Measurements from ENCODE around the gene RASSF5. TPM values are rescaled to one million over a fixed set of nuclear protein-coding genes. Genes with fewer than 3 reads are reported as not detected.

RASSF5 gene
- total and polyA plus RNA-seq, 2 of the 13 experiments (the other 11 are each of a cell fraction or from before 2014, with no cell fraction given) = 0.18 to 0.40 TPM

DNA sequence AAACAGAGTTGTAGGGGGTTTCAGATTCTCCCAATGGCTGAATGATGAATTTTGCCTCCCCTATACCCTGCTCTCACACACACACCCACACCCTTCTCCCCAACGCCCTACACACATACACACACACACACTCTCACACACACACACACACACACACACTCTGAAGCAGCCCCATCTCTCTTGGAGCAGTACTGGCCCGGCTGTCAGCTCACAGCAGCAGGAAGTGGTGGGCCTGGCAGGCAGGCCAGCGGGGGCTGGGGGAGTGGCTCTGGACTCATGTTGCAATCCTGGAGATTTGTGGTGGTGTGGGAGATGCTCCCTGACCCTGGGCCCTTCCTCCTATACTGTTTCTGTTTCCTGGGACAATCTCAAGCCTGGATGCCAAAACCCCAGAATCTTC, 34.9 kb upstream of the RASSF5 start (continued):
- TF ChIP-seq ZNF337 (CRISPR knock-in tag; IDR thresholded peaks at IDR 0.05; ENCODE audit: borderline replicate concordance, low read depth) (no peak), SAP130 (CRISPR knock-in tag; IDR thresholded peaks at IDR 0.05; ENCODE audit: low read depth) (peak; percentile 64), IKZF1 (IDR thresholded peaks at IDR 0.05) (no peak), ZBTB8A (CRISPR knock-in tag; IDR thresholded peaks at IDR 0.05; ENCODE audit: borderline replicate concordance, low read depth) (no peak), IRX3 (CRISPR knock-in tag; IDR thresholded peaks at IDR 0.05; ENCODE audit: borderline replicate concordance, low read depth) (no peak), LCORL (IDR thresholded peaks at IDR 0.05) (no peak), LCORL (CRISPR knock-in tag; IDR thresholded peaks at IDR 0.05) (peak; percentile 24; the same call in 1 of the 2 replicates), SKI (IDR thresholded peaks at IDR 0.05; ENCODE audit: partially characterized antibody) (no peak), SOX5 (CRISPR knock-in tag; IDR thresholded peaks at IDR 0.05; ENCODE audit: borderline replicate concordance) (no peak), MED8 (CRISPR knock-in tag; IDR thresholded peaks at IDR 0.05; ENCODE audit: insufficient replicate concordance) (no peak), CEBPG (CRISPR knock-in tag; IDR thresholded peaks at IDR 0.05) (peak; percentile 79), ERF (CRISPR knock-in tag; IDR thresholded peaks at IDR 0.05) (no peak), CCAR2 (optimal IDR thresholded peaks at IDR 0.05; ENCODE audit: low read depth, low read length) (no peak)
- TF ChIP-seq, protein P1, sequence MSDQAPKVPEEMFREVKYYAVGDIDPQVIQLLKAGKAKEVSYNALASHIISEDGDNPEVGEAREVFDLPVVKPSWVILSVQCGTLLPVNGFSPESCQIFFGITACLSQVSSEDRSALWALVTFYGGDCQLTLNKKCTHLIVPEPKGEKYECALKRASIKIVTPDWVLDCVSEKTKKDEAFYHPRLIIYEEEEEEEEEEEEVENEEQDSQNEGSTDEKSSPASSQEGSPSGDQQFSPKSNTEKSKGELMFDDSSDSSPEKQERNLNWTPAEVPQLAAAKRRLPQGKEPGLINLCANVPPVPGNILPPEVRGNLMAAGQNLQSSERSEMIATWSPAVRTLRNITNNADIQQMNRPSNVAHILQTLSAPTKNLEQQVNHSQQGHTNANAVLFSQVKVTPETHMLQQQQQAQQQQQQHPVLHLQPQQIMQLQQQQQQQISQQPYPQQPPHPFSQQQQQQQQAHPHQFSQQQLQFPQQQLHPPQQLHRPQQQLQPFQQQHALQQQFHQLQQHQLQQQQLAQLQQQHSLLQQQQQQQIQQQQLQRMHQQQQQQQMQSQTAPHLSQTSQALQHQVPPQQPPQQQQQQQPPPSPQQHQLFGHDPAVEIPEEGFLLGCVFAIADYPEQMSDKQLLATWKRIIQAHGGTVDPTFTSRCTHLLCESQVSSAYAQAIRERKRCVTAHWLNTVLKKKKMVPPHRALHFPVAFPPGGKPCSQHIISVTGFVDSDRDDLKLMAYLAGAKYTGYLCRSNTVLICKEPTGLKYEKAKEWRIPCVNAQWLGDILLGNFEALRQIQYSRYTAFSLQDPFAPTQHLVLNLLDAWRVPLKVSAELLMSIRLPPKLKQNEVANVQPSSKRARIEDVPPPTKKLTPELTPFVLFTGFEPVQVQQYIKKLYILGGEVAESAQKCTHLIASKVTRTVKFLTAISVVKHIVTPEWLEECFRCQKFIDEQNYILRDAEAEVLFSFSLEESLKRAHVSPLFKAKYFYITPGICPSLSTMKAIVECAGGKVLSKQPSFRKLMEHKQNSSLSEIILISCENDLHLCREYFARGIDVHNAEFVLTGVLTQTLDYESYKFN (CRISPR knock-in tag; conservative IDR thresholded peaks at IDR 0.05) = no peak
- TF ChIP-seq, protein P2, sequence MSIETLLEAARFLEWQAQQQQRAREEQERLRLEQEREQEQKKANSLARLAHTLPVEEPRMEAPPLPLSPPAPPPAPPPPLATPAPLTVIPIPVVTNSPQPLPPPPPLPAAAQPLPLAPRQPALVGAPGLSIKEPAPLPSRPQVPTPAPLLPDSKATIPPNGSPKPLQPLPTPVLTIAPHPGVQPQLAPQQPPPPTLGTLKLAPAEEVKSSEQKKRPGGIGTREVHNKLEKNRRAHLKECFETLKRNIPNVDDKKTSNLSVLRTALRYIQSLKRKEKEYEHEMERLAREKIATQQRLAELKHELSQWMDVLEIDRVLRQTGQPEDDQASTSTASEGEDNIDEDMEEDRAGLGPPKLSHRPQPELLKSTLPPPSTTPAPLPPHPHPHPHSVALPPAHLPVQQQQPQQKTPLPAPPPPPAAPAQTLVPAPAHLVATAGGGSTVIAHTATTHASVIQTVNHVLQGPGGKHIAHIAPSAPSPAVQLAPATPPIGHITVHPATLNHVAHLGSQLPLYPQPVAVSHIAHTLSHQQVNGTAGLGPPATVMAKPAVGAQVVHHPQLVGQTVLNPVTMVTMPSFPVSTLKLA (IDR thresholded peaks at IDR 0.05) = no peak
- TF ChIP-seq, protein P3, sequence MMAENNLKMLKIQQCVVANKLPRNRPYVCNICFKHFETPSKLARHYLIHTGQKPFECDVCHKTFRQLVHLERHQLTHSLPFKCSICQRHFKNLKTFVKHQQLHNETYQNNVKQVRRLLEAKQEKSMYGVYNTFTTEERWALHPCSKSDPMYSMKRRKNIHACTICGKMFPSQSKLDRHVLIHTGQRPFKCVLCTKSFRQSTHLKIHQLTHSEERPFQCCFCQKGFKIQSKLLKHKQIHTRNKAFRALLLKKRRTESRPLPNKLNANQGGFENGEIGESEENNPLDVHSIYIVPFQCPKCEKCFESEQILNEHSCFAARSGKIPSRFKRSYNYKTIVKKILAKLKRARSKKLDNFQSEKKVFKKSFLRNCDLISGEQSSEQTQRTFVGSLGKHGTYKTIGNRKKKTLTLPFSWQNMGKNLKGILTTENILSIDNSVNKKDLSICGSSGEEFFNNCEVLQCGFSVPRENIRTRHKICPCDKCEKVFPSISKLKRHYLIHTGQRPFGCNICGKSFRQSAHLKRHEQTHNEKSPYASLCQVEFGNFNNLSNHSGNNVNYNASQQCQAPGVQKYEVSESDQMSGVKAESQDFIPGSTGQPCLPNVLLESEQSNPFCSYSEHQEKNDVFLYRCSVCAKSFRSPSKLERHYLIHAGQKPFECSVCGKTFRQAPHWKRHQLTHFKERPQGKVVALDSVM (CRISPR knock-in tag; IDR thresholded peaks at IDR 0.05) = no peak
